GM18867 (cell line): Measurements from ENCODE around the gene STUB1.

Experiments
- ATAC-seq: cut with Tn5 transposase; IDR thresholded peaks from one replicate; pipeline ENCODE4 v1.9.1; 2021; ENCODE audit warnings: mild to moderate bottlenecking, moderate library complexity; ENCODE audit not compliant: unreplicated experiment

The STUB1 gene

DNA sequence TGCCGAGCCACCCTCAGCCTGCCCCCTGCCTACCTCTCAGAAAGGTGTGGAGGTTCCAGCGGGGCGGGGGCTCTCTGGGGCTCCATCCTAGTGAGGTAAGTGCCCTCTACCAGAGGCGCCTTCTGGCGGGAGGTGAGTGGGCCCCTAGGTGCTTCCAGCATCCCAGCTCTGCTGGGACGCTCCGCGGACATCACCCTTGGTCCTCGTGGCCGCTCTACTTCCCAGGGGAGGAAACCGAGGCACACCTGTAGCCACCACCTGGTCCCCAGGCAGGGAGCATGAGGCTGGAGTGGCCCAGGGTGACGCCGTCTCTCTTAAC is 37.2 kb upstream of the STUB1 start:
- ATAC-seq = no peak

DNA sequence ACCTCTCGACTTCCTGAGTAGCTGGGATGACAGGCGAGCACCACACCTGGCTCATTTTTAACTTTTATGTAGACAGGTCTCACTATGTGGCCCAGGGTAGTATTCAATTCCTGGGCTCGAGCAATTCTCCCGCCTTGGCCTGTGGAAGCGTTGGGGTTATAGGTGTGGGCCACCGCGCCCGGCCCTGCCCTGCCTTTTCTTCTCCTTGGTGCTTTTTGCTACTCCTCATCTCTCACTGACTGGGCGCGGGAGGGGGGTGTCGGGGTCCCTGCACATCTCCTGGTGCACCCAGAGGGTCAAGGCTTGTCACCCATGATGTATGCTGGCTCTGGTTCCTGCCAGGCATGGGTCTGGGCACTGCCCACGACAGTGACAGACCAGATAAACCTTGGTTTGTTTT is 35.7 kb upstream of the STUB1 start:
- ATAC-seq = no peak

DNA sequence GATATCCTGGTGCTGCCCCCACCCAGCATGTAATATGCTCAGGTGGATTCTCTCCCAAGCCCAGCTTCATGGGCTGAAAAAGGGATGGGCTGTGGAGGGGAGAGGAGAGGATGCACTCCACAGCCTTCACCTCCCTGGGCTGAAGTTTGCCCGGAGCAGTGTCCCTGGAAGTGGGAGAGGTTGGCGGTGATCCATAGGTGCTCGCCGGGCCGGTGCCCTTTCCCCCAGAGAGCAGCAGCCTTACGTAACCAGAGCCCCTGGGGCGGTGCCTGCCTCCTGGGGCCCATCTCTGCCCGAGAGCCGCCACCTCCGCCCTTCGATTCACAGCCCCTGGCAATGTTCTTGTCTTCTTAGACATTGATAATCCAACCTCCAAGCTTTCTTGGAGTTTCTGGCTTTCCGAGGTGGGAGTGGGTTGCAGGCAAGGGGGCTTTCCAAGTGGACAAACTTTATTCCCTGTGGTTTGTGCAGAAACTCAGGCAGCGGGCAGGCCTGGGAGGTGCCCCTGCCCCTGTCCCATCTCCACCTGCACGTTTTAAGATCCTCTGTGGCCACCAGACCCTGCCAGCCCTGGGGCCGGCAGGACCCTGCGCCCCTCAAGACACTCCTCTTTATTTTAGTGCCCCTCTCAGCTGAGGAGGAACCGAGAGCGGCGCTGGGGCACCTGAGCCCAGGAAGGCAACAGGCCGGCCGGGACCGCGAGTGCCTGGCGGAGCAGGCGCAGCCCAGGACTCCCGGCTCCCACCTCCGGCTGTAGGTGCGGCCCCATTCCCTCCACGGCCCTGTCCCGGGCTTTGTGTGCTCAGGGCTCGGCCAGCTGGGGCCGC is 34.1 kb upstream of the STUB1 start:
- no peak for ATAC-seq

GRCh38 chr16:646679-647172 is 33.5 kb upstream of the STUB1 start:
- ATAC-seq = no peak

DNA sequence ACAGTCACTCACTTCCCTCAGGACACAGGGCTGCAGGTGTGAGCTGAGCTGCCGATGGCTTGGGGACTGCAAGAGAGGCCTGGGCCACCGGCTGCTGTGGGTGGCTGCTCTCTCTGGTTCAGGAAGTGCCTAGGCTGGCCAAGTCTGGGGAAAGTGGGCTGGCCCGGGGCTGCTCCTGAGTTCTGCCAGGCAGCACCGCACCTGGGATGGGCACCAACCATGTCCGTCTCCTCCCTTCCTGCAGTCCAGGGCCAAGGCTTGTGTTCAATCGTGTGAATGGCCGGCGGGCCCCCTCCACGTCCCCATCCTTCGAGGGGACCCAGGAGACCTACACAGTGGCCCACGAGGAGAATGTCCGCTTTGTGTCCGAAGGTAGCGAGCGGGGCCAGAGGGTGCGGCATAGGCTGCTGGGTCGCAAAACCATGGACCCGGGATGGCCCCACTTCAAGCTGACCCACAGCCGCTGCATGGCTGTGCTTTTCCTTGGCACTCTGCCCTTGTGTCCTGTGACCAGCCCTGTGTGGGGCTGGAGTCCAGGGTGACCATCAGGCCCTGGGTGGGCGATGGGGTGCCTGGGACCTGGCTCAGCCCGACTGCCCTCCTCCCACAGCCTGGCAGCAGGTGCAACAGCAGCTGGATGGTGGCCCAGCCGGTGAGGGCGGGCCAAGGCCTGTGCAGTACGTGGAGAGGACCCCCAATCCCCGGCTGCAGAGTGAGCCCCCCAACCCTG is 32.9 kb upstream of the STUB1 start:
- ATAC-seq = no peak

DNA sequence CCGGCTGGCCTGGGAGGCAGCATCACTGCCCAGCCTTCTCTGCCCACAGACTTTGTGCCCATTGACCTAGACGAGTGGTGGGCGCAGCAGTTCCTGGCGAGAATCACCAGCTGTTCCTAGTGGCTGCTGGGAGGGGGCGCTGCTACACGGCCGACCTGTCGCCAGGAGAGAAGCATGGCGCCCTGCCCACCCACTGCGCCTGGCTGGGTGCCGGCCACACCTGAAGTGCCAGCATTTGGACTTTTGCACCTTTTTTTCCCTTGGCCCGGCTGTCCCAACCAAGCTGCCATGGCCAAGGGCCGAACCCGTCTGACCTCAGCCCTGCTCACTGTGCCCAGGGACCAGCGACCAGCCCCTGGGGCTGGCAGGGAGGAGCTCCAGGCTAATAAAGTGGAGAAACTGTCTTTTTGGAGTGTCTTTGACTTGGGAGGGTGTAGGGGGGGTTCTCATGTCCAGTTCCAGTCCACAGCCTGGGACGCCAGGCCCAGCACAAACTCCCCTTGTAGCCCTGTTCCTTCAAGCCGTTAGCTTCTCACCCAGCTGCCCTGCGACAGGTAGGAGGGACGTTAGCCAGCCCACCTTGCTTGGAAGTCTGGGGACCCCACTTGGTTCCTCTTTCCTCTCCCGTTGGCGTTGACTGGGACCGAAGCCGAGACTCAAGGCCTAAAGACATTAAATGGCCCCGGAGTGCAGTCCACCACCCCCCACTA is 32.0 kb upstream of the STUB1 start:
- ATAC-seq = no peak

DNA sequence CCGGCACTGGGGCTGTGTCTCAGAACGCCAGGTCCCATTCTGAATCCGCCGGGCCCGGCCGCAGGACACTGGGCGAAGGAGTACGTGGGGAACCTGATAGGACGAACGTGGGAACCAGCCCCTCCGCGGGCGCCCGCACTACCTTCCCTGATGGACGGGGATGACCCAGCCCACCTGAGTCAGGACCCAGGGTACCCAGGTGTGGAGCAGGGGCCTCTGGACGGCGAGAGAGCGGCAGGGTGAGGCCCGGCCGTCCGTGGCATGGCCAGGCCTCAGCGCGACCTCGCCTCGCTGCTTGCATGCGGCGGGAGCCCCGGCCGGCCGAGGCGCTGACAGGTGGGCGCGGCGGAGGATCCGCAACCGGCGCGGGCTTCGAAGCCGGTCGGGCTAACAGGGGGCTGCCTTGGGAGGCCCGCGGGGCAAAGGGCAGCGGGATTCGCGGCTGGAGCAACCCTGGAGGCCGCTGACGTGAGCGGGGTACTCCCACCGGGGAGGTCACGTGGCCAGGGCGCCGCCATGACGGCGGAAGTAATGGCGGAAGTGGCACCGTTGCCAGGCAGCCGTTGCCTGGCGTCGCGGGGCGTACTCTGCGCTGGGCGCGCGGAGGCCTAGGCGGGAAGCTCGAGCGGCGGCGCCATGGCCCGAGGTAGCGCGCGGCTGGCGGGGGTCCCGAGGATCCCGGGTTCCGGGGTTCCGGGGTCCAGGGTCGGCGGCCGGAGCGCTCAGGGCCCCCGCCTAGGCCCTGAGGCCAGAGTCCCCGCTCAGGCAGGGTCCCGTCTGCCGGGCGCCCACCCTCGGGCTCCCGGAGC is 31.2 kb upstream of the STUB1 start, which contains the start of gene WDR90:
WDR90 (plus strand) TSS at position 585 of the 809 bp plus-strand sequence; CDS start at position 637, 52 bp downstream.
- ATAC-seq = peak; percentile 73

- no peak for ATAC-seq
Measured at GRCh38 chr16:649631-650030, 30.6 kb upstream of the STUB1 start.

DNA sequence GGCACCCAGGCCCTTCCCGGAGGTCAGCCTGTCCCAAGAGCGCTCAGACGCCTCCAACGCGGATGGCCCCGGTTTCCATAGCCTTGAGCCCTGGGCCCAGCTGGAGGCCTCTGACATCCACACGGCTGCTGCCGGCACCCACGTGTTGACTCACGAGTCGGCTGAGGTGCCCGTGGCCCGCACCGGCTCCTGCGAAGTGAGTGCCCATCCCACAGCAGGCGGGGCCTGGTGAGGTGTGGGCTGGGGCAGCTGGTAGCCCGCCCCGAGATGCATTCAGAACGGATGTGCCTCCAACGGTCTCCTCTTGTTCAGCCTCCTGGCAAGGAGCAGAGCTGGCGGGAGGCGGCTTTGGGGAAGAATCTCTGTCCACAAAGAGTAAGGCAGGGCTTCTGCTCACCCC is 28.4 kb upstream of the STUB1 start:
- no peak for ATAC-seq

DNA sequence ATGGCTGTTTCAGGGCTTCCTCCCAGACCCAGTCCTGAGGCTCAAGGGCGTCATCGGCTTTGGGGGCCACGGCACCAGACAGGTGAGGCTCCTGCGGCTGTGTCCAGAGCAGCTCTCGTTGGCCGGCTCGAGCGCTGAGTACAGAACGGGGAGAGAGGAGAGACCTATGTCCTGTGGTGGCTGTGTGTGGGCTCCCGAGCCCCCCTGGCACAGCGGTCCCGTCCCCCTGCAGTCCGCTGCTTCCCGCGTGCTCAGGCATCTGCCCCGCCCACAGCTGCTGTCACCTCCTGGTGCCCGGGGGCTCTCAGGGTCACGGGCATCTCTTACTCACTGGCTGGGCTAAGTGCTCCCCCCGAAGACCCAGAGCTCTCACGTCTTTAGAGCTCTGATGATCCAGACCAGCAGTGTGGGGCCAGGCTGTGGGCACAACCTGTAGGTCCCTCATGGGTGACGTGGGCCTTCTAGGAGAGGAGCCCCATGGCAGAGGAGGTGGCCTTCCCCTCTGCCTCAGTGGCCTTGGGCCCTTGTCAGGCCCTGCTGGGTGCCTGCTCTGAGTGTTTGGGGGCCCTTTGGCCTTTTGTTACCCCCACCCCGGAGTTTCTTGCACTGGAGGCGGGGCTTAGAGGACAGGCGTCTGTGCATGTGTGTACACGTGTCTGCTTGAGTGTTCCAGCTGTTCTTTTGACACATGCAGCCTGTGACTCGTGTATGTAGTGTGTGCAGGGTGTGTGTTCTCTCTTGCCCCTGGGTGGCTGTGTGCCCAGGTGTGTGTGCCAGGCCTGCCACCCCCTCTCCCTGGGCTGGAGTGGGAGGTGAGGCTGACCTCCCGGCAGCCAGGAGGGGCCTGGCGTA is 27.5 kb upstream of the STUB1 start:
- no peak for ATAC-seq

GRCh38 chr16:654034-654433 is 26.2 kb upstream of the STUB1 start:
- no peak for ATAC-seq

DNA sequence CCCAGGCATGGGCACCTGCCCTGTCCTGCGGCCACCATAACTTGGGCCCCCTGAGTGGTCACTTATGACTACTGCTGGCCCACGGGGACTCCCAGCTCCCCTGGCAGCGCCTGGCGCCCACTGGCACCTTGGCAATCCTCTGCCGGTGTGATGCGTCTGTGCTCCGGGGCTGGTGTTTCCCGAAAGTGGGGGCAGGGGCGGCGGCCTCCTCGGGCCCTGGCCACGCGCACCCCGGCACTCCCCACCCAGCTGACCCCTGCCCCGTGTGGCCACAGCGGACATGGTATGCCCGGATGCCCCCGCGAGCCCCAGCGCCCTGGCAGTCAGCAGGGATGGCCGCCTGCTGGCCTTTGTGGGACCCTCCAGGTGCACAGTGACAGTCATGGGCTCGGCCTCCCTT is 22.7 kb upstream of the STUB1 start:
- no peak for ATAC-seq

GRCh38 chr16:658679-659571 is 21.3 kb upstream of the STUB1 start:
- no peak for ATAC-seq

- no peak for ATAC-seq
Measured at GRCh38 chr16:659618-660017, 20.6 kb upstream of the STUB1 start.

- no peak for ATAC-seq
Measured at GRCh38 chr16:660132-660458, 20.1 kb upstream of the STUB1 start.

DNA sequence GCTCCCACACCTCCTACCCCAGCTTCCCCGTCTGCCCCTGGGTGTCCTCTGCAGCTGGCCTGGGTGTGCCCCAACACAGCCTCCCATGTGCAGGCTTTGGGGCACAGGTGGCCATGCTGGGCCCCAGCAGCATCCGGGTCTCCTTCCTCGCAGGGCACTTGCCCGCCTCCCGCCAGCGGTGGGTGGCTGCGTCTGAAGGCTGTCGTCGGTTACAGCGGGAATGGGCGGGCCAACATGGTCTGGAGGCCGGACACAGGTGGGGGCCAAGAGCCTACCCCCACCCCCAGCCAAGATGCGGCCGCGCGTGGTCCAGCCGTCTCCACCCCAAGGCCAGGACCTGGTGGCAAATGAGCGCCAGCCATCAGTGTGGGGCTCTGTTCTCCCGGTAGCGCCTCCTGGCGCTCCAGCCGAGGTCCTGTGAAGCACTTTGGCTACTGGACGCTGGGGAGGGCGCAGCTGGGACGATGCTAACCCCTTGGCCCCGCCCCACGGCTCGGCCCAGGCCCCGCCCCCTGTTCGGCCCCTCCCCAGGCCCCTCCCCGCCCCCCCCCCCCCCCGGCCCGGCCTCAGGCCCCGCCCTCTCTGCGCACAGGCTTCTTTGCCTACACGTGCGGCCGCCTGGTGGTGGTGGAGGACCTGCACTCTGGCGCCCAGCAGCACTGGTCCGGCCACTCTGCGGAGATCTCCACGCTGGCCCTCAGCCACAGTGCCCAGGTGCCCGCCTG is 19.6 kb upstream of the STUB1 start:
- ATAC-seq = peak; percentile 42

GRCh38 chr16:661184-661821 is 18.9 kb upstream of the STUB1 start:
- peak; percentile 13 for ATAC-seq

DNA sequence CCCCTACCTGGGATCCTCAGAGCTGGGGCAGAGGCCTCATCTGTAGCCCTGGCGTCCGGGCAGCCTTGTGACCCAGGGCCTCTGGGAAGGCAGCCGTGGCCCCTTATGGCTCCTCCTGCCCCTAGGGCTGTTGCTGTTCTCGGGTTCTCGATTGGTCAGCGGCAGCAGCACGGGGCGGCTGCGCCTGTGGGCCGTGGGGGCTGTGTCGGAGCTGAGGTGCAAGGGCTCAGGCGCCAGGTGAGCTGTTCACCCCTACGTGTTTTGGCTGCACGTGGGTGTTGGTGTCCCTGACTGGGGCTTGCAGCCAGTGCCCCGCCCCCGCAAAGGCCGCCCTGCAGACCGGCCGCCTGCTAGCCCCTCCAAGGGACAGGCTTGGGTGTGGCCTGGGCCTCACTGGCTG is 18.1 kb upstream of the STUB1 start:
- no peak for ATAC-seq
